Activated CD8-positive, alpha-beta memory T cell treated with anti-CD3 and anti-CD28 coated beads for 48 hours (primary cell): ENCODE results near the gene SVEP1.
"Not testable (repeated sequence)": the region's sequence is repeated elsewhere in the genome, so short reads cannot be mapped to it uniquely, and the experiment has no call there.

Experiments used
- DNase-seq, 3 experiments: peaks; one replicate each; pipeline ENCODE4 v3.0.0-alpha.2; 2020; ENCODE audit warnings: low read depth in 2 of 3, low spot score in 2 of 3

SVEP1 gene

GRCh38 chr9:110579034-110579861 is at the start of gene SVEP1:
TSS of gene SVEP1 (minus strand) at chr9:110579741. CDS start at chr9:110579543, 198 bp downstream.
- DNase-seq = no peak

GRCh38 chr9:110626101-110626829 is 46.7 kb upstream of the SVEP1 start:
- DNase-seq = no peak

GRCh38 chr9:110623462-110624025 is 44.0 kb upstream of the SVEP1 start:
- DNase-seq = no peak

DNA sequence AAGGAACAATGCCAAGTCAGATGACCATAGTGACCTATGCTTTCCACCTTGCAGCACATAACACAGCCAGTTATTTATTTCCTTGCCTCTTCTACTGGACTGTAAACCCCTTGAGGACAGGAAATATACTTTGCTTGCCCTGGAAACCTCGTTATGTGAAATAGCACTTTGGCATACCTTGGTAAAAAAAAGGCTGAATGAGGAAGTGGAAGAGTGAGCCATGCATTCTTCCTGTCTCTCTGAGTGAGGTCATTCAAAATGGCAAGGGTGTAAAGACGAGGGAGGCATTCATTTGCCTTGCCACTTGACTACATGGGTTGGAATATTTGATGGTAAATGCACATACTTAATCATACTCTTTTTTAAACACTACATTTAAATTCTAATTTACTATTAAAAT is 42.8 kb upstream of the SVEP1 start:
- DNase-seq = no peak

- no peak for DNase-seq
Measured at GRCh38 chr9:110620726-110621125, 41.2 kb upstream of the SVEP1 start.

- DNase-seq = no peak
Measured at GRCh38 chr9:110619831-110620230, 40.3 kb upstream of the SVEP1 start.

DNA sequence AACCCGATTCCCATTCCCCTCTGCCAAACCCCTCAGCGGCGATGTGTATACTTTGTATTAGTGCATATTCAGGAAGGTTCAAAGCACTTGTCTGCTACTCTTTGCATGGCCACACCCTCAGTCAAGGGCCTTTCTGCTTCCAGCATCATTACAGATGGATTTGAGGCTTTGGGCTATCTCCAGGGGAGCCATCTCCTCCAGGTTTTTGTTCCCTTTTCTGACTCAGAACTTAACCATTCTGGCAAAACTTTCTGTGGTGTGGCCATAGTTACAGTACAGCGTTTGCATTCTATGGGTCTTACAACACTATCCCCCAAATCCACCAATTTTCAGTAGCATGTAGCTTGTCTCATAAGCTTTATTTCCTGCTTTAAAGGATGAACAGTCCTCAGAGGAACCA is 36.0 kb upstream of the SVEP1 start:
- DNase-seq = no peak

DNA sequence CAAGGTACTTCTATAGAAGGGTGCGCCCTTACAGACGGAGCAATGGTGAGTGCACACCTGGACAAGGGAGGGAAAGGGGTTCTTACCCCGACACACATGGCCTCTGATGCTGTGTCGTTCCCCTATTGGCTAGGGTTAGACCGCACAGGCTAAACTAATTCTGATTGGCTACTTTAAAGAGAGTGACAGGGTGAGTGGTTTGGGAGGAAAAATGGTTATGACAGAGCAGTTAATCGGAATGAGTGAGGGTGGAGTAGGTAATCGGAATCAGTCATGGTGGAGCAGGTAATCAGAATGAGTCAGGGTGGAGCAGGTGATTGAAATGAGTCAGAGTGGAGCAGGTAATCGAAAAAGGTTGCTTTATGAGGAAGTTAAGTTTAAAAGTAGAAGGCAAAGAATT is 35.0 kb upstream of the SVEP1 start:
- not testable (repeated sequence) for DNase-seq

DNA sequence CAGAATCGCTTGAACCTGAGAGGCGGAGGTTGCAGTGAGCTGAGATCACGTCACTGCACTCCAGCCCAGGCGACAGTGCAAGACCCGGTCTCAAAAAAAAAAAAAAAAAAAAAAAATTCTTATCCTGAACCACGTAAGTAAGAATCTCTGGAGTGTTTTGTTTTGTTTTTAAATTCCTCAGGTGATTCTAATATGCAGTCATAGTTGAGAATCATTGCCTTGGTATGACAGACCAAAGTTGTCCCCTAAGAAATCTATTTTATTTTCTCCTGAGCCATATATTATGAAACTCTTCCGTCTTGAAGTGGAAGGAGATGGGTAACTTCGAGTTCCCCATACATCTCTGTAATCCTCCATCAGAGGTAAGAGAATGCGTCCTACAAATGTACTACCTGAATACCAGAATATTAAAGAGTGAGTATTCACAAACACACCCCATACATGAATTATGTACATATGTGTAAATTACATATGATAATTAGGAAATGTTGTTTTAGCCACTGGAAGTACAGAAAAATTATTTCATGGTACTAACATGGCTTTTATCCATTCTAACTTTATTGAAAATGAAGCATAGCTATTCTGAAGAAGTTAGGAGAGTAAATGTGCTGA is 26.7 kb upstream of the SVEP1 start:
- no peak for DNase-seq

- DNase-seq = no peak
Measured at GRCh38 chr9:110605565-110605964, 26.0 kb upstream of the SVEP1 start.

- DNase-seq = no peak
Measured at GRCh38 chr9:110604171-110604601, 24.6 kb upstream of the SVEP1 start.

GRCh38 chr9:110602281-110602680 is 22.7 kb upstream of the SVEP1 start:
- no peak for DNase-seq

DNA sequence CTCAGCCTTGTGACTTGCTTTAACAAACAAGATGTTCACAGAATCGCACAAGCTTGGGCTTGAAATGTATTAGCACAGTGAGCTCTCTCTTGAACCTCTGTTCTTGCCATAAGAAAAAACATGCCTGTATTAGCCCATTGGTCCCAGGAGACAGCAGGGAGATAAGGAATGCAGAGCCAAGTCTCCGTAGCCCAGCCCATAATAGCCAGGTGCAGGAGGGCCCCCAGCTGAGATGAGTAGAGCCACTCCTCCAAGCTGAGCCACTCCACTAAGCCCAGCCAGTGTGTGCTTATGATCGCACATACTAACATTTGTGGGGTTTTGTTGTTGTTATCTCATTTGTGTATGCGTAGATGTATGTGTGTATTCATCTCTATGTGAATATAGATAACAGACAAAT is 21.6 kb upstream of the SVEP1 start:
- DNase-seq = no peak

DNA sequence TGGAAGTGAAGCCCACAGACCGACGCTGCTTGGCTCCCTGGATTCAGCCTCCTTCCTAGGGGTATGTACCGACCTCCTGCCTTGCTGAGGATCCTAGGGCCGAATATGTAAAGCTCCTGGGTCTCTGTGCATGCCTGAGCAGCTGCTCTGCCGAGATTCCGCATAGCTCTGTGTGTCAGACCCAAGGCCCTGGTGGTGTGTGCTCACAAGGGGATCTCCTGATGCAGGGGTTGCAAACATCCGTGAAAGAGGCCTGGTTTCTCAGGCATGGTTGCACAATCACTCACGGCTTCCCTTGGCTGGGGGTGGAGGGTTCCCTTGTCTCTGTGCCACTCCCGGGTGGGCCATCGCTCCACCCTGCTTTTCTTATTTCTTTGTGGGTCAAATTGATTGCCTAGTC is 19.9 kb upstream of the SVEP1 start:
- no peak for DNase-seq

DNA sequence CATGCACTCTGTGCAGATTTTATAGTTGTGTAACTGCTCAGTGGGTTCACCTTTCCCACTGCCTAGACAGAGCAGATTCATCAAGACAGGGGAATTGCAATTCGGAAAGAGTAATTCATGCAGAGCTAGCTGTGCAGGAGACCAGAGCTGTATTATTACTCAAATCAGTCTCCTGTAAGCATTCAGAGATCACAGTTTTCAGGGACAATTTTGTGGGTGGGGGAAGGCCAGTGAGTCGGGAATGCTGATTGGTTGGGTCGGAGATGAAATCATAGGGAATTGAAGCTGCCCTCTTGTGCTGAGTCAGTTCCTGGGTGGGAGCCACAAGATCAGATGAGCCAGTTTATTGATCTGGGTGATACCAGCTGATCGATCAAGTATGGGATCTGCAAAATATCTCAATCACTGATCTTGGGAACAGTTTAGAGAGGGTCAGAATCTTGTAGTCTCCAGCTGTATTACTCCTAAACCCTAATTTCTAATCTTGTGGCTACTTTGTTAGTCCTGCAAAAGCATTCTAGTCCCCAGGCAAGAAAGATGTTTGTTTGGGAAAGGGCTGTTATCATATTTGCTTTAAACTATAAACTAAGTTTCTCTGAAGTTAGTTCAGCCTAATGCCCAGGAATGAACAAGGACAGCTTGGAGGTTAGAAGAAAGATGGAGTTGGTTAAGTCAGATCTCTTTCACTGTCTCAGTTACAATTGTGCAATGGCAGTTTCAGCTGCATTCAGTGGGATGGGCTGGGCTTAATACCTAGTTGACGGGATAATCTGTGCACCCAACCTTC is 12.7 kb upstream of the SVEP1 start:
- no peak for DNase-seq

- no peak for DNase-seq
Measured at GRCh38 chr9:110591526-110591925, 12.0 kb upstream of the SVEP1 start.

- no peak for DNase-seq
Measured at GRCh38 chr9:110590816-110591215, 11.3 kb upstream of the SVEP1 start.

DNA sequence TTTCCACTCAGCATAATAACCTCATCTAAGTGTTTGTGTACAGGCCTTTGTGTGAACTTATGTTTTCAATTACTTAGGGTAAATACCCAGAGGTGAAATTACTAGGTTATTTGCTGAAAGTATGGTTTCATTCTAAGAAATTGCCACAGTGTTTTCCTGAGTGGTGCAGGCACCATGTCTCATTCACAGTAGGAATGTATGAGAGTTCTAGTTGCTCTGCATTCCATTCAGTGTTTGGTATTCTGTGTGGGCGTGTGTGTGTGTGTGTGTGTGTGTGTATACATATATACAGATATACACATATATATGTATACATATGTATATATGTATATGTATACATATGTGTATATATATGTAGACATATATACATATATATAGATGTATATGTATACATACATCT is 8.8 kb upstream of the SVEP1 start:
- no peak for DNase-seq

GRCh38 chr9:110583237-110583636 is 3.7 kb upstream of the SVEP1 start:
- no peak for DNase-seq

DNA sequence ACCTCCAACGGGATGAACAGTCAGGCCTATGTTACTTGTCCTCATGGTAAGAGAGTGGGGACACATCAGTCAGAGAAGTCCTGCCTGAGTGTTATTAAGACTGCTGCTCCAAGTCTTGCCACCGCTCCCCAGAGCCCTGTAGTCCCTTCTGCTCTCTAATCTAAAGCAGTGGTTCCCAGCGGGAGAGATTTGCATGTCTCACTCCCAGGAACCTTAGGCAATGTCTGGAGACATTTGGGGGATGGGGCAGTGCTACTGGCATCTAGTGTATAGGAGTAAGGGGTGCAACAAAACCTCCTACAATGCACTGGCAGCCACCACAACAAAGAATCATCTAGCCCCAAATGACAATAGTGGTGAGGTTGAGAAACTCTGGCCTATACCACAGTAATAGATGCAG is 2.6 kb upstream of the SVEP1 start:
- DNase-seq = no peak

DNA sequence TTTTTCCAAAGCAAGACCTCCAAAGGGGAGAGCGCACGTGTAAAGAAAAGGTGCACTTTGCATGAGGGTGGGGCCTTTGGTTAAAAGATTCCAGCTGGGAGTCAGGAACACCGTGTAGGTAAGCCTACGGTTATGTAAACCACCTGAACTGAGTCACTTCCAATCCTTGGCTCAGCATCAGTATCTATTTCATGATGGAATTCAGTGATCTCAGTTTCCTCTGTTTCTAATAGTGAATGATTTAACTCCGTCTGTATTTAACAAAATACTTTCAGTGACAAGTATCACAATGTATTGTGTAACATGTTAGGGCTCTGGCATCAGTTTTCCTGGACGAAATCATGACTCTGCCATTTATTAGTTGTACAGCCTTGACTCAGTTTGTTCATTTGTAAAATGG is 1.3 kb upstream of the SVEP1 start:
- DNase-seq = no peak
